ENCODE results near the gene FKBP1A. TPM values are rescaled to one million over a fixed set of nuclear protein-coding genes. Genes with fewer than 3 reads are reported as not detected.

Gene FKBP1A
- total RNA-seq, 4 donors from 2014 or later = 204 to 275 (median 241) TPM

GRCh38 chr20:1325173-1326030, 67.5 kb downstream of the FKBP1A start:
- DNase-seq (ENCODE audit: low spot score) (peak; percentile 90), ATAC-seq (ENCODE audit: low FRiP score) (peak; percentile 80)
- TF ChIP-seq CTCF (IDR thresholded peaks at IDR 0.05) = no peak

GRCh38 chr20:1324598-1325172, 68.2 kb downstream of the FKBP1A start:
- ATAC-seq (ENCODE audit: low FRiP score) (peak; percentile 7), DNase-seq (ENCODE audit: low spot score) (peak; percentile 46)

GRCh38 chr20:1323830-1324597, 68.8 kb downstream of the FKBP1A start:
- TF ChIP-seq CTCF (IDR thresholded peaks at IDR 0.05) = no peak
- ATAC-seq (ENCODE audit: low FRiP score) (no peak), DNase-seq (ENCODE audit: low spot score) (no peak)

More at GRCh38 chr20:1324598-1325172, 68.2 kb downstream of the FKBP1A start:
- no peak for TF ChIP-seq CTCF (IDR thresholded peaks at IDR 0.05)

- no peak for ATAC-seq (ENCODE audit: low FRiP score)
- no peak for DNase-seq (ENCODE audit: low spot score)
- TF ChIP-seq CTCF (IDR thresholded peaks at IDR 0.05) = no peak
These were observed 69.6 kb downstream of the FKBP1A start for GRCh38 chr20:1323256-1323655.

GRCh38 chr20:1322511-1323245, 70.2 kb downstream of the FKBP1A start:
- ATAC-seq (ENCODE audit: low FRiP score) (no peak), DNase-seq (ENCODE audit: low spot score) (no peak)
- no peak for TF ChIP-seq CTCF (IDR thresholded peaks at IDR 0.05)

- no peak for TF ChIP-seq CTCF (IDR thresholded peaks at IDR 0.05)
- DNase-seq (ENCODE audit: low spot score) (no peak), ATAC-seq (ENCODE audit: low FRiP score) (no peak)
These were observed 71.3 kb downstream of the FKBP1A start for GRCh38 chr20:1321654-1321939.

All from omental fat pad (tissue), 4 donors.